ENCODE results near the gene GPBP1L1. TPM values are rescaled to one million over a fixed set of nuclear protein-coding genes. Genes with fewer than 3 reads are reported as not detected.
"Not testable (repeated sequence)": the region's sequence is repeated elsewhere in the genome, so short reads cannot be mapped to it uniquely, and the experiment has no call there.

GPBP1L1 gene
- total and polyA plus RNA-seq, 2 donors (not counting 1 experiment from before 2014, with no cell fraction given) = 77.2 to 104 TPM

DNA sequence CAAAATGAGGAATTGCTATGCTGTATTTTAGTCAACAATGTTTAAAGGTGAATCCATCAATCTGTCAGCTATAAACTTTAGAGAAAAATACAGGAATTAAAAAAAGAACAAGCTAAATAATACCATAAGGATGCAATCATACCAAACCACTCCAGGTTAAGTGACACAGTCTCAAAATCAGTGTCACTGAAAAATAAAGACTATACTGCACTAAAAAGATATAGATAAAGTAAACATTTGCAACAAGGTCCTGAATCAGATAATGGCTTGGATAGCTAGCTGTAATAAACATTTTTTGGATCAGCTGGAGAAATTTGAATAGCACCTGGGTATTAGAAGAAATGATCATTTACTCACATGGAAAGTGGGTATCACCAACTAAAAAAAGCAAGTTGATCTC lies 7.8 kb downstream of the GPBP1L1 start:
- no peaks in the 10 kb centered on the region for H3K9me3 ChIP-seq (ENCODE audit: control insufficient read depth, insufficient read depth, low read depth, low read length)
- H3K27ac ChIP-seq (ENCODE audit: insufficient read depth, low read length) = no peak overlapping the region
- DNase-seq (ENCODE audit: low read depth in 2 of 2) = no peak
- no peak overlapping the region for H3K4me2 ChIP-seq (ENCODE audit: extremely low read depth, insufficient read depth, low read length)
- TF ChIP-seq EZH2 (IDR thresholded peaks at IDR 0.05; ENCODE audit: low read length, missing control alignments) = no peak
- no peak for TF ChIP-seq CTCF (conservative IDR thresholded peaks at IDR 0.05 in 1 of 2, IDR thresholded peaks at IDR 0.05 in 1 of 2; ENCODE audit: low read depth in 1 of 2, low read length in 2 of 2)
- no peak overlapping the region for H3K9ac ChIP-seq (ENCODE audit: insufficient read depth, low read length)
- H2AFZ ChIP-seq (ENCODE audit: low read length) = no peak overlapping the region
- H3K27me3 ChIP-seq (ENCODE audit: control insufficient read depth, insufficient read depth, low read length) = no peaks in the 10 kb centered on the region
- H4K20me1 ChIP-seq (ENCODE audit: control insufficient read depth, extremely low read depth, insufficient read depth, low read length) = peaks cover 6% of the 10 kb centered on the region
- peaks cover 1% of the 10 kb centered on the region for H3K36me3 ChIP-seq (ENCODE audit: control insufficient read depth, insufficient read depth, low read length)
- H3K4me1 ChIP-seq (ENCODE audit: control insufficient read depth, extremely low read depth, insufficient read depth, low read length) = peaks cover 6% of the 10 kb centered on the region
- H3K79me2 ChIP-seq (ENCODE audit: control insufficient read depth, insufficient read depth, low read length) = peaks cover 93% of the 10 kb centered on the region
- no peak overlapping the region for H3K4me3 ChIP-seq (replicated peaks in 1 of 4; ENCODE audit: control extremely low read depth in 1 of 4, insufficient read depth in 1 of 4, low read depth in 3 of 4, low read length in 4 of 4)

GRCh38 chr1:45677751-45678245 lies 8.5 kb downstream of the GPBP1L1 start:
- Histone ChIP-seq H4K20me1 (ENCODE audit: control insufficient read depth, extremely low read depth, insufficient read depth, low read length) (peaks cover 6% of the 10 kb centered on the region), H3K36me3 (ENCODE audit: control insufficient read depth, insufficient read depth, low read length) (peaks cover 1% of the 10 kb centered on the region), H3K4me1 (ENCODE audit: control insufficient read depth, extremely low read depth, insufficient read depth, low read length) (peaks cover 6% of the 10 kb centered on the region), H3K27ac (ENCODE audit: insufficient read depth, low read length) (no peak overlapping the region), H3K9ac (ENCODE audit: insufficient read depth, low read length) (no peak overlapping the region), H3K9me3 (ENCODE audit: control insufficient read depth, insufficient read depth, low read depth, low read length) (no peaks in the 10 kb centered on the region), H3K79me2 (ENCODE audit: control insufficient read depth, insufficient read depth, low read length) (peaks cover 93% of the 10 kb centered on the region), H3K4me2 (ENCODE audit: extremely low read depth, insufficient read depth, low read length) (no peak overlapping the region), H3K27me3 (ENCODE audit: control insufficient read depth, insufficient read depth, low read length) (no peaks in the 10 kb centered on the region), H2AFZ (ENCODE audit: low read length) (no peak overlapping the region), H3K4me3 (replicated peaks in 1 of 4; ENCODE audit: control extremely low read depth in 1 of 4, insufficient read depth in 1 of 4, low read depth in 3 of 4, low read length in 4 of 4) (no peak overlapping the region)
- no peak for TF ChIP-seq CTCF (conservative IDR thresholded peaks at IDR 0.05 in 1 of 2, IDR thresholded peaks at IDR 0.05 in 1 of 2; ENCODE audit: low read depth in 1 of 2, low read length in 2 of 2)
- no peak for TF ChIP-seq EZH2 (IDR thresholded peaks at IDR 0.05; ENCODE audit: low read length, missing control alignments)
- no peak for DNase-seq (ENCODE audit: low read depth in 2 of 2)

GRCh38 chr1:45676553-45676952 lies 9.8 kb downstream of the GPBP1L1 start:
- H3K27me3 ChIP-seq (ENCODE audit: control insufficient read depth, insufficient read depth, low read length); H3K36me3 ChIP-seq (ENCODE audit: control insufficient read depth, insufficient read depth, low read length); H2AFZ ChIP-seq (ENCODE audit: low read length); H3K4me1 ChIP-seq (ENCODE audit: control insufficient read depth, extremely low read depth, insufficient read depth, low read length); H3K4me2 ChIP-seq (ENCODE audit: extremely low read depth, insufficient read depth, low read length); H4K20me1 ChIP-seq (ENCODE audit: control insufficient read depth, extremely low read depth, insufficient read depth, low read length); H3K4me3 ChIP-seq (replicated peaks in 1 of 4; ENCODE audit: control extremely low read depth in 1 of 4, insufficient read depth in 1 of 4, low read depth in 3 of 4, low read length in 4 of 4); H3K27ac ChIP-seq (ENCODE audit: insufficient read depth, low read length); H3K9me3 ChIP-seq (ENCODE audit: control insufficient read depth, insufficient read depth, low read depth, low read length); H3K9ac ChIP-seq (ENCODE audit: insufficient read depth, low read length); DNase-seq (ENCODE audit: low read depth in 2 of 2): not testable (repeated sequence)
- H3K79me2 ChIP-seq (ENCODE audit: control insufficient read depth, insufficient read depth, low read length) = peaks cover 92% of the 10 kb centered on the region

All from fibroblast of lung (primary cell).